Stimulated activated naive CD8-positive, alpha-beta T cell treated with anti-CD3 and anti-CD28 coated beads, Interleukin-15, Interleukin-2, amounts not matched to agents 100 U/mL and 50 U/mL, for 24 hours (primary cell): ENCODE data around the gene INO80.

Source experiments
- ATAC-seq: fragments of 150-1000 bp; cut with Tn5 transposase; one replicate; pipeline ENCODE4 v1.10.0; 2021
- DNase-seq: peaks from one replicate; pipeline ENCODE4 v3.0.0; 2021

Gene INO80

DNA sequence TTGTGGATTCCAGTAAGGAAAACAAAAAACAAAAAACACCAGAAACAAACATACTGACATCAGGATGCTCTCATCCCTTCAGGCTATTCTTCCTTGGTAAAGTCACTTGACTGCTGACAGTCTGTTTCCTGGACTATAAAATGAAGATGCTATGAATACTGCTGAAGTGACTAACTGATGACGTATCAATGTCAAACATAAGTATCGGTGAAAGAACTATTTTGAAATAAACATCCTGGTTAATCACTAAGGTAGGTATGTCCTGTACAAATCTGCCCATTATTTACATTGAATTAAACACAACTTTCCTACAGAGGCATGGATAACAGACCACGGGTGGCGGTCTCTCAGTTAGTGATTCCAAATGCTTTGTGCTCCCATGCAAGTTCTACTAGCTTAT, 116.9 kb downstream of the INO80 start:
- ATAC-seq: no peak

GRCh38 chr15:40995656-40996055, 120.4 kb downstream of the INO80 start:
- DNase-seq: no peak
- peak; percentile 34 for ATAC-seq

More for the DNA sequence above, 116.9 kb downstream of the INO80 start:
- no peak for DNase-seq

DNA sequence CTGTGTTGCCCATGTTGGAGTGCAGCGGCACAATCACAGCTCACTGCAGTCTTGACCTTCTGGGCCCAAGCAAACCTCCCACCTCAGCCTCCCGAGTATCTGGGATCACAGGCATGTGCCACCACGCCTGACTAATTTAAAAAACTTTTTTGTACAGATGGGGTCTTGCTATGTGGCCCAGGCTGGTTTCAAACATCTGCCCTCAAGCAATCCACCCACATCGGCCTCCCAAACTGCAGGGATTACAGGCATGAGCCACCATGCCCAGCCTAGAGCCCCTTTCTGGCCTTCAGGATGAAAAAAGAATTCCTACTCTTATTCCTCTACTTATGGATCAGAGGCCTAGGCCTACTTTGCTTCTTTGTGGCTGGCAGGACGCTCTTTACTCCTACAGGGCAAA, 123.3 kb downstream of the INO80 start:
- DNase-seq (no peak), ATAC-seq (no peak)

DNA sequence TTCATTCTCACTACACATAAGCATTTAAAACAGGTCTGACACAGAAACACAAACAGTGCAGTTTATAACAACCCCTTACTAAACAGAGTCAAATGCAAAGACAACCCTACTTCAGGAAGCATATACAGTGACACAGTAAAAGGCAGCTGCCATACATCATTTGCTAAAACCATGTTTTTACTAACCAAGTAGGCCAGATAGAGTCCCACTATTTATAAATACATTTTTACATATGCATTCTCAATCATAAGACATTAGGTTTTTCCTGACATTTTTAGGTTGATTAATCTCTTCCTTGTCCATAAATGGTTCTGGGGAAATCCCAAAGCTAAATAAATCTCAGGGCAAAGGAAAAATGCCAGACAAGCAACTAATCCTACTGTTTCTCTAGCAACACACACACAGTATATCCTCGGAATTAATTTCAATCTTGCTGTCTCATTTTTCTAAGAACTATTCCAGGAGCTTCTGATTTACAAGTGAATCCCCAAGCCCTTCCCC, 123.8 kb downstream of the INO80 start:
- no peak for DNase-seq
- no peak for ATAC-seq

- ATAC-seq (no peak), DNase-seq (no peak)
These were observed 124.7 kb downstream of the INO80 start for GRCh38 chr15:40991355-40991754.

DNA sequence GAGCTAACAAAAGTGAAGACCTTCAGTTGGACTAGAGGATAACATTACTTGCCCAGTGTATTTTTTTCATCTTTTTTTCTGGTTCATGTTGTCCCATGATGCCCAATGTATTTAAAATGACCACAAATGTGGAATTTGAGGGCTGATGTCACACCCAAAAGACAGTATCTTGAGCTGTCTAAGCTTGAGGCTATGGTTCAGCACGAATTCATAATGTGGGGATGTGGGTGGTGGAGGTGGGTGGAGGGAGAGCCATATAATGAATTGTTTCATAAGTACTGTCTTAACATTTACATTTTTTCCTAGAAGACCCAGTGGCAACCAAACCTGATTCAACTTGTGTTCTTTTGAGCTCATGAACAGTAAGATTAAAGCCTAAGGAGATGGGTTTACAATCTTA, 125.3 kb downstream of the INO80 start:
- ATAC-seq (peak; percentile 75), DNase-seq (peak; percentile 19)

GRCh38 chr15:40990080-40990479, 126.0 kb downstream of the INO80 start:
- DNase-seq: no peak
- ATAC-seq: peak; percentile 57

DNA sequence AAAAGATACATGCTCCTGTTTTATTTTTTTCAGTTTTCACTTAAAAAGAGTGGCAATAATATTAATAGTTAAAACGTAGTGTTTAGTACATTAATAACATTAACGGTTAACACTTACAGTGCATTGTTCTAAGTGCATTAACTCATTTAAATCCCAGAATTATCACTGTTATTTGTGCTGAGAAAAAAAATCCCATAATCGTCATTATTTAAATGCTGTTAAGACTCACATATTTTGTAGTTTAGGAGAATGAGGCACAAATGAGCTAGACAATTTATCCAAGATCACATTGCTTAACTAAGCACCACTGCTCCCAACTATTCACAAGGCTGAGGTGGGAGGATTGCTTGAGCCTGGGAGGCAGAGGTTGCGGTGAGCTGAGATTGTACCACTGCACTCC, 127.9 kb downstream of the INO80 start:
- DNase-seq (no peak), ATAC-seq (no peak)

- ATAC-seq (no peak), DNase-seq (no peak)
These were observed 129.3 kb downstream of the INO80 start for GRCh38 chr15:40986820-40987219.

DNA sequence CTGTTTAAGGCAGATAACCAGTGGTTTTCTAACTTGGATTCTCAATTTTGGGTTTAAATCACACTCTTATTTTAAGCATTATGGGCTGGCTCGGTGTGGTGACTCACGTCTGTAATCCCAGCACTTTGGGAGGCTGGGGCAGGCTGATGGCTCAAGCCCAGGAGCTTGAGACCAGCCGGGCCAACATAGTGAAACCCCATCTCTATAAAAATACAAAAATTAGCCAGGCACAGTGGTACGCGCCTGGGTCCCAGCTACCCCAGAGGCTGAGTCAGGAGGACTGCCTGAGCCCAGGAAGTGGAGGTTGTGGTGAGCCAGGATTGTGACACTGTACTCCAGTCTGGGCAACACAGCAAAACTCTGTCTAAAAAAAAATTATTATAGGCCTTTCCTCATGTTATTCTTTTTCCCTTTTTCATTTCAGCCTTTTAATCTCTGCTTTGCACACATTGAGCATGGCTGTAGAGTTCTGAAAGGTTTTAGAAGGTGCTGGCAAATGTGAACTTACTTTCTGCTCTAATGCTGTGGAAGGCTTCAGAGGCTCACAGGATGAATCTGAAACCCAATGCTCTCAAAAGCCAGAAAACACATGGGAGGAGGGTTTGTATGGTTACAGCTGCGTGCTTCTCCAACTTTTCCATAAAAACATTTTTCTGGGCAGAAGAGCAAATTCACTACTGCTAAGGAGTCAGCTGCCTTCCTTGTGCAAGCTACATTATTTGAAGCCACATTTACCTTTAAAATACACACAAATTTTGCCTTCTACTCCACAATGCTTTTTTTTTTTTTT, 130.3 kb downstream of the INO80 start:
- no peak for ATAC-seq
- DNase-seq: no peak

- DNase-seq (no peak), ATAC-seq (no peak)
These were observed 131.1 kb downstream of the INO80 start for GRCh38 chr15:40984964-40985363.

- ATAC-seq: no peak
- DNase-seq: no peak
These were observed 131.7 kb downstream of the INO80 start for GRCh38 chr15:40984406-40984805.

- DNase-seq (no peak), ATAC-seq (no peak)
These were observed 133.2 kb downstream of the INO80 start for GRCh38 chr15:40982855-40983254.

DNA sequence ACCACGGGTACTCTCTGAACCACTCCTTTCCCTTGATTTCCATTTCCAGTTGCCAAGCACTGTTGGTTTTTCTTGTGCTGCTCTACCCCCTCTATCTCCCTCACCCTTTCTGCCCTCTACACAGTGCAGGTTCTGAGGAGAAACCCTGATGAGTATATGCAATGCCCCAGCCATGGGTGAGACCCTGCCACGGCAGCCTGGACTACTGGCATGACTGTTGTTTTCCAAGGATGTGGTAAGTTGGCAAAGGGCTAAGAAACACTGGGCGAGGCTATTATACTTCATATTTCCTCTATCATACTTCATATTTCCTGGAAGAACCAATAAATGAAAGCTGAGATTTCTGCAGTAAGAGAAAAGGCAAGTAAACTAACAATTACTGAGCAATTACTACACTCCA, 134.9 kb downstream of the INO80 start:
- DNase-seq (no peak), ATAC-seq (no peak)

DNA sequence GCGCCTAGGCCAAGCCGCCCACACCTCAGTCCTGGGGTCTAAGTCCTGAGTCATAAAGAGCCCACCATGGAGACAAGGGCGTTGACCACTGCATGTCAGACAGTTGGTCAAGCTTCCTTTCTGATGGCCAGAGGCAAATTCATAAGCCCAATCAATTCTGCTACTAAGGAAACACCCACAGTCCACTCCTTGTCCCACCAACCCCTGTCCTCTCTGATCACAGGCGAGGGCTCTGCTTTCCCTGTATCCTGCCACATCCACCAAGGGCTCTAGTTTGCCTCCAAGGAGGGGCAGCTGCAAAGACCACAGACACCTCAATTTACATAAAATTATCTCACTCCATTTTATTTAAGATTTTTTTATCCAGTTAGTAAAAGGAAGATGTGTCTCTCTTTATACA, 137.5 kb downstream of the INO80 start:
- no peak for ATAC-seq
- no peak for DNase-seq

DNA sequence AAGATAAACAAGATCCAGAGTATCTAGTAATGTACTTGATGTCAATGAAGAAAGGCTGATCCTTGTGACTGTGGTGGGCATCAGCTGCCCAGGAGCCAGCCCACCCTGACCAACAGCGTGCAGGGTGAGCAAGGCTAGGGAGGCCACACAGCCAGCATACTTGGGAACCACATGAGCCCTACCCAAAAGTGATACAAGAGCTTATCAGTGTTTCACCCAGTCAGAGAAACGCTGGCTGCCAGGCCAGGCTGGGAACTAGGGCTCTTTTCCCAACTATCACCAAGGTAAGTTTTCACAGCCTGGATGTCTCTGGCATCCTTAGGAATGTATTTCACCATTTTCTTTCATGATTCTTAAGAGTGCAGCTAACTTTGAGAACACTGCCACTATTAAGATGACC, 137.9 kb downstream of the INO80 start:
- no peak for ATAC-seq
- no peak for DNase-seq

- no peak for ATAC-seq
- DNase-seq: no peak
These were observed 139.3 kb downstream of the INO80 start for GRCh38 chr15:40976819-40977218.

DNA sequence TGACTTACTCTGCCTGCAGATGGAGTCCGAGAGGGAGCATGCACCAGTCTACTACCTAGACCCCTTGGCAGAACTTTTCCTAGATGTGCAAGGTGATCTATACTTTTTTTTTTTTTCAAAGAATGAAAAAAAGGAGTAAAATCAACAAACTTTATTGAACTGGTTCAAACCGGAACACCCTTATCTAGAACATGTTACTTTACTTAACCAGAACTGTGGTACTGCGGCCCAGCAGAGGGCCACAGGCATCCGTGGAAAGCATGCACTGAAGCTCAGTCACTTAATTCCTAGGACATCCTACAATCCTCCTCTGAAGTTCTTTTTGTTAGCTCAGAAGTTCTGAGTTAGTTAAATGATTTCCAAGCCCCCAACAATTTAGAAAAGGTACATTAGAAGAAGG, 141.2 kb downstream of the INO80 start:
- DNase-seq (no peak), ATAC-seq (no peak)

- DNase-seq (no peak), ATAC-seq (no peak)
These were observed 146.7 kb downstream of the INO80 start for GRCh38 chr15:40969363-40969762.

GRCh38 chr15:40968290-40969085, 147.6 kb downstream of the INO80 start:
- ATAC-seq: no peak
- DNase-seq: no peak

GRCh38 chr15:40964634-40965033, 151.4 kb downstream of the INO80 start:
- DNase-seq (no peak), ATAC-seq (no peak)

GRCh38 chr15:40964006-40964405, 152.1 kb downstream of the INO80 start:
- ATAC-seq (no peak), DNase-seq (no peak)

- ATAC-seq (no peak), DNase-seq (no peak)
These were observed 152.9 kb downstream of the INO80 start for GRCh38 chr15:40963201-40963600.
